ENCODE results near the gene MYRFL. TPM values are rescaled to one million over a fixed set of nuclear protein-coding genes. Genes with fewer than 3 reads are reported as not detected.

MYRFL gene
- total RNA-seq, 1 donor from 2014 or later, result 0.18 TPM

DNA sequence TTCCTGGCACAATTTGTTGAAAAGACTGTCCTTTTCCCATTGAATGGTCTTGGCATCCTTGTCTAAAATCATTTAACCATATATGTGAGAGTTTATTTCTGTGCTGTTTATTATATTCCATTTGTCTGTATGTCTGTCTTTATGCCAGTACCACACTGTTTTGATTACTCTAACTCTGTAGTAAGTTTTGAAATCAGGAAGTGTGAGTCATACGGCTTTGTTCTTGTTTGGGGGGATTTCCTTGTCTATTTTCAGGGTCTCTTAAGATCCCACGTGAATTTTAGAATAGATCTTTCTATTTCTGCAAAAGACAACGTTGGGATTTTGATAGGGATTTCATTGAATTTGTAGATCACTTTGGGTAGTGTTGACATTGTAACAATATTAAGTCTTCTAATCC lies 88.5 kb downstream of the MYRFL start:
- Mint-ChIP-seq H3K36me3 (peaks cover 3% of the 10 kb centered on the region), H3K4me1 (peaks cover 18% of the 10 kb centered on the region), H3K9me3 (peaks cover 9% of the 10 kb centered on the region), H3K27ac (no peak overlapping the region), H3K4me3 (no peak overlapping the region), H3K27me3 (ENCODE audit: low read depth) (no peaks in the 10 kb centered on the region)
- TF ChIP-seq, protein P1, sequence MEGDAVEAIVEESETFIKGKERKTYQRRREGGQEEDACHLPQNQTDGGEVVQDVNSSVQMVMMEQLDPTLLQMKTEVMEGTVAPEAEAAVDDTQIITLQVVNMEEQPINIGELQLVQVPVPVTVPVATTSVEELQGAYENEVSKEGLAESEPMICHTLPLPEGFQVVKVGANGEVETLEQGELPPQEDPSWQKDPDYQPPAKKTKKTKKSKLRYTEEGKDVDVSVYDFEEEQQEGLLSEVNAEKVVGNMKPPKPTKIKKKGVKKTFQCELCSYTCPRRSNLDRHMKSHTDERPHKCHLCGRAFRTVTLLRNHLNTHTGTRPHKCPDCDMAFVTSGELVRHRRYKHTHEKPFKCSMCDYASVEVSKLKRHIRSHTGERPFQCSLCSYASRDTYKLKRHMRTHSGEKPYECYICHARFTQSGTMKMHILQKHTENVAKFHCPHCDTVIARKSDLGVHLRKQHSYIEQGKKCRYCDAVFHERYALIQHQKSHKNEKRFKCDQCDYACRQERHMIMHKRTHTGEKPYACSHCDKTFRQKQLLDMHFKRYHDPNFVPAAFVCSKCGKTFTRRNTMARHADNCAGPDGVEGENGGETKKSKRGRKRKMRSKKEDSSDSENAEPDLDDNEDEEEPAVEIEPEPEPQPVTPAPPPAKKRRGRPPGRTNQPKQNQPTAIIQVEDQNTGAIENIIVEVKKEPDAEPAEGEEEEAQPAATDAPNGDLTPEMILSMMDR (IDR thresholded peaks at IDR 0.05; ENCODE audit: unreplicated experiment), result no peak
- no peak for DNase-seq (ENCODE audit: low spot score in 2 of 2, unreplicated experiment in 2 of 2)

DNA sequence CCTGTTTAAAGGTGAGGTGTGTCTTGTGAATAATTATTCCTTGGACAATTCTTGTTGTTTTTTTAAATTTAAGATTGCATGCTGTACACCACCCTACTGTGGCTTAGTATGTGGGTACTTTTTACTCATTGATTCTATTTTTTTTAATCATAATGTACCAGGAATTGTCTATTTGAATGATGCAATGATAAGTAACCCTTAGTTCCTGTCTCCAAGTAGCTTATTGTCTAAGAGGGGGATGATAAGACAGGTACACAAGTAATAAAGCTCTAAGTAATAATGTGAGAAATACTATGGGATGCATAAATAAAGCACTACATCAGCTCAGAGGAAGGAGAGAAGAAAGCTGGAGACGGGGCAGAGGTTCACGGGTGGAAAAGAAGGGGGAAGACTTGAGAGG lies 90.9 kb downstream of the MYRFL start:
- no peak overlapping the region for H3K27ac Mint-ChIP-seq
- no peaks in the 10 kb centered on the region for H3K27me3 Mint-ChIP-seq (ENCODE audit: low read depth)
- TF ChIP-seq, protein P1 (IDR thresholded peaks at IDR 0.05; ENCODE audit: unreplicated experiment), result no peak
- H3K9me3 Mint-ChIP-seq, result peaks cover 9% of the 10 kb centered on the region
- H3K4me1 Mint-ChIP-seq, result peaks cover 10% of the 10 kb centered on the region
- no peak for DNase-seq (ENCODE audit: low spot score in 2 of 2, unreplicated experiment in 2 of 2)
- no peak overlapping the region for H3K4me3 Mint-ChIP-seq
- H3K36me3 Mint-ChIP-seq, result peaks cover 3% of the 10 kb centered on the region

DNA sequence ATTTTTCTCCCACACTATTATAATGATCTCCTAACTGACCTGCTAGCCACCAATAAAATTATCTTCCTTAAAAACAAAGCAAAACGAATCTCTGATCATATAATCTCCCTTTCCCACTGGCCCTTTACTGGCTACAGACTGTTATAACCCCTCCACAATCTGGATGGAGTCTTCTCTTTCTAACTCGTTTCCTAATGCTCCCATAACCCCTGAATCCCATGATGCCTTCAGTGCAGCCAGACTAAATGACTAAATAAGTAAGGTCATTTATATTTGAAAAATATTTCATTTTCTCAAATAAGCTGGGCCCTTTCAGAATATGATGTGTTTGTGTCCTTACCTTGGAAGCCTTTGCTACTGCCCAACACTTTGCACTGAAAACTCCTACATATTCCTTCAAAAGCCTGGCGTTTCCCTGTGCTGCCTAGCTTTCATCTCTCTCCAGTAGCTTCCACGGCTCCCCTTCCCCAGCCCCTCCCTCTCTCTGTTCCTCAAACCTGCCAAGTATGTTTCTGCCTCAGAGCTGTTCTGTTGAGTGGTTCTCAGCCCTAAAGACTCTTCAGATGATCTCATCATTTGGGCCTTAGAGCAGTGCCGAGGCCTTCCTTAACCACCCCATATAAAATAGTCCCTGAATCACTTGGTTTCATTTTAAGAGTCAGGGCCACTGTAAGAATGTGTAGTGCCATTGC lies 91.7 kb downstream of the MYRFL start:
- no peak for DNase-seq (ENCODE audit: low spot score in 2 of 2, unreplicated experiment in 2 of 2)
- Mint-ChIP-seq H3K36me3 (peaks cover 3% of the 10 kb centered on the region), H3K4me3 (no peak overlapping the region), H3K27me3 (ENCODE audit: low read depth) (no peaks in the 10 kb centered on the region), H3K4me1 (peaks cover 9% of the 10 kb centered on the region), H3K9me3 (peaks cover 9% of the 10 kb centered on the region), H3K27ac (peak overlapping the region; percentile 22)
- TF ChIP-seq, protein P1 (IDR thresholded peaks at IDR 0.05; ENCODE audit: unreplicated experiment), result no peak

DNA sequence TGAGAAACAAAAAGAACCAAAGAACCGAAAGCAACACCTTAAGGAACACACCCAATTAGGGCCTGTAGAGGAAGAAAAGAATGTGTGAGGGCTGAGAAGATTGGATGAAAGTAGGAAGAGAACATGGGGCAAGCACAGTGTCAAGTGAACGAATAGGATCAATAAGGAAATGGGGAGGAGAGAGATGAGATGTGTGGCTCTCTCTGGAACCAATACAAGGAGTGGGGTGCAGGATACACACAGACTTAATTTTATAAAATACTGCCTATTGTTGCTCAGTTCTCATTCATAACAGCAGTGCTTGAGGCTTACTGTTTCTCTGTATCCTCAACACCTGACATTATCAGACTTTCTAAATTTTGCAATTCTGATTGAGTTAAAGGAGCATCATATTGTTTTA lies 93.3 kb downstream of the MYRFL start:
- H3K4me3 Mint-ChIP-seq, result no peak overlapping the region
- H3K27me3 Mint-ChIP-seq (ENCODE audit: low read depth), result no peaks in the 10 kb centered on the region
- peaks cover 9% of the 10 kb centered on the region for H3K4me1 Mint-ChIP-seq
- H3K9me3 Mint-ChIP-seq, result peaks cover 9% of the 10 kb centered on the region
- H3K27ac Mint-ChIP-seq, result no peak overlapping the region
- TF ChIP-seq, protein P1 (IDR thresholded peaks at IDR 0.05; ENCODE audit: unreplicated experiment), result no peak
- H3K36me3 Mint-ChIP-seq, result peaks cover 2% of the 10 kb centered on the region
- DNase-seq (ENCODE audit: low spot score in 2 of 2, unreplicated experiment in 2 of 2), result no peak

DNA sequence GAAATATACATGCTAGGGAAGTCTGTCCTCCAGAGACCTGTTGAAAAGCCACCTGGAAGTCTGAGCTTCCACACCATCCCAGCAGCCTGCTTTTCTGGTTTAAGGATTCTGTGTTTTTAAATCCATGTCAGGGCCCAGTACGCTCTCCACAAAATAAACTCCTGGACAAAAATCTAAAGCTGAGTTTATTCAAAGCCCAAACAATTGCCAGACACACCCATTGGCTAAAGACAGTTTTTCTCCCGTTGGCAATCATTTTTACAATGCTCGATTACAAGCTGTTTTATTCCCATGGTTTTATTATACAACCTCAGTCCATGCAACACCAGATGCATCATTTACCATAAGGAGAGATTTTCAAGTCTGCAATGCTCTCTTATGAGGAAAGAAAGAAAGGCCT lies 94.5 kb downstream of the MYRFL start:
- TF ChIP-seq, protein P1 (IDR thresholded peaks at IDR 0.05; ENCODE audit: unreplicated experiment), result no peak
- H3K27me3 Mint-ChIP-seq (ENCODE audit: low read depth), result no peaks in the 10 kb centered on the region

More for the DNA sequence above, 94.5 kb downstream of the MYRFL start:
- Mint-ChIP-seq H3K36me3 (peaks cover 2% of the 10 kb centered on the region), H3K4me3 (no peak overlapping the region), H3K4me1 (peaks cover 9% of the 10 kb centered on the region), H3K9me3 (peaks cover 4% of the 10 kb centered on the region), H3K27ac (no peak overlapping the region)
- DNase-seq (ENCODE audit: low spot score in 2 of 2, unreplicated experiment in 2 of 2), result no peak

Data from mesothelial cell of epicardium (in vitro differentiated cells).